ENCODE data around the gene FAM162A.

The FAM162A gene

GRCh38 chr3:122415104-122415744, 31.2 kb downstream of the FAM162A start:
- Histone ChIP-seq H3K4me2 (ENCODE audit: low read length) (peak overlapping the region; percentile 71), H3K79me2 (ENCODE audit: control insufficient read depth, low read length) (peaks cover 70% of the 10 kb centered on the region), H3K27ac (ENCODE audit: low read depth, low read length) (peak overlapping the region; percentile 77), H3K4me1 (ENCODE audit: control insufficient read depth, low read length) (peaks cover 33% of the 10 kb centered on the region), H3K9me3 (ENCODE audit: control insufficient read depth, insufficient read depth, low read length) (no peaks in the 10 kb centered on the region), H4K20me1 (ENCODE audit: control insufficient read depth, insufficient read depth, low read depth, low read length) (no peaks in the 10 kb centered on the region), H3K27me3 (ENCODE audit: control insufficient read depth, low read length) (no peaks in the 10 kb centered on the region), H3K9me2 (replicated peaks; ENCODE audit: control insufficient read depth, low read length) (no peaks in the 10 kb centered on the region), H3F3A (ENCODE audit: control insufficient read depth, insufficient read depth) (peaks cover 11% of the 10 kb centered on the region), H3K4me3 (ENCODE audit: low read length) (peak overlapping the region; percentile 81), H3K36me3 (ENCODE audit: control insufficient read depth, low read length) (peaks cover 42% of the 10 kb centered on the region)
- TF ChIP-seq EZH2phosphoT487 (IDR thresholded peaks at IDR 0.05; ENCODE audit: borderline replicate concordance, low read length) (no peak), CTCF (IDR thresholded peaks at IDR 0.05; ENCODE audit: low read depth, low read length, poor library complexity, severe bottlenecking) (no peak)

- peaks cover 36% of the 10 kb centered on the region for H3K4me1 ChIP-seq (ENCODE audit: control insufficient read depth, low read length)
- H4K20me1 ChIP-seq (ENCODE audit: control insufficient read depth, insufficient read depth, low read depth, low read length): no peaks in the 10 kb centered on the region
- H3K4me3 ChIP-seq (ENCODE audit: low read length): peak within 1 kb of the TSS; percentile 81
- peak within 1 kb of the TSS; percentile 71 for H3K4me2 ChIP-seq (ENCODE audit: low read length)
- H3K36me3 ChIP-seq (ENCODE audit: control insufficient read depth, low read length): peaks cover 34% of the 10 kb centered on the region
- H3K79me2 ChIP-seq (ENCODE audit: control insufficient read depth, low read length): peaks cover 65% of the 10 kb centered on the region
- no peaks in the 10 kb centered on the region for H3K9me3 ChIP-seq (ENCODE audit: control insufficient read depth, insufficient read depth, low read length)
- H3K27ac ChIP-seq (ENCODE audit: low read depth, low read length): peak within 1 kb of the TSS; percentile 77
- peaks cover 14% of the 10 kb centered on the region for H3F3A ChIP-seq (ENCODE audit: control insufficient read depth, insufficient read depth)
- no peaks in the 10 kb centered on the region for H3K27me3 ChIP-seq (ENCODE audit: control insufficient read depth, low read length)
- H3K9me2 ChIP-seq (replicated peaks; ENCODE audit: control insufficient read depth, low read length): no peaks in the 10 kb centered on the region
- TF ChIP-seq EZH2phosphoT487 (IDR thresholded peaks at IDR 0.05; ENCODE audit: borderline replicate concordance, low read length) (no peak), CTCF (IDR thresholded peaks at IDR 0.05; ENCODE audit: low read depth, low read length, poor library complexity, severe bottlenecking) (no peak)
Observed at GRCh38 chr3:122415762-122416654, 32.0 kb downstream of the FAM162A start, which contains the start of gene WDR5B. Gene WDR5B (minus strand): TSS chr3:122416062. CDS start chr3:122415528, 534 bp downstream.

GRCh38 chr3:122416966-122417365, 33.0 kb downstream of the FAM162A start:
- TF ChIP-seq CTCF (IDR thresholded peaks at IDR 0.05; ENCODE audit: low read depth, low read length, poor library complexity, severe bottlenecking): no peak
- no peak for TF ChIP-seq EZH2phosphoT487 (IDR thresholded peaks at IDR 0.05; ENCODE audit: borderline replicate concordance, low read length)
- Histone ChIP-seq H3K9me3 (ENCODE audit: control insufficient read depth, insufficient read depth, low read length) (no peaks in the 10 kb centered on the region), H3K4me3 (ENCODE audit: low read length) (peak overlapping the region; percentile 81), H3K4me2 (ENCODE audit: low read length) (peak overlapping the region; percentile 71), H3K4me1 (ENCODE audit: control insufficient read depth, low read length) (peaks cover 36% of the 10 kb centered on the region), H3K79me2 (ENCODE audit: control insufficient read depth, low read length) (peaks cover 64% of the 10 kb centered on the region), H3K27me3 (ENCODE audit: control insufficient read depth, low read length) (no peaks in the 10 kb centered on the region), H3K27ac (ENCODE audit: low read depth, low read length) (peak overlapping the region; percentile 77), H3K36me3 (ENCODE audit: control insufficient read depth, low read length) (peaks cover 32% of the 10 kb centered on the region), H3F3A (ENCODE audit: control insufficient read depth, insufficient read depth) (peaks cover 14% of the 10 kb centered on the region), H4K20me1 (ENCODE audit: control insufficient read depth, insufficient read depth, low read depth, low read length) (no peaks in the 10 kb centered on the region), H3K9me2 (replicated peaks; ENCODE audit: control insufficient read depth, low read length) (no peaks in the 10 kb centered on the region)

Measured in DOHH2 (cell line).